Motor neuron (in vitro differentiated cells): ENCODE results near the gene ESYT3. TPM values are rescaled to one million over a fixed set of nuclear protein-coding genes. Genes with fewer than 3 reads are reported as not detected.
"Not testable (repeated sequence)": the region's sequence is repeated elsewhere in the genome, so short reads cannot be mapped to it uniquely, and the experiment has no call there.

Experiments
- ATAC-seq, 8 experiments: fragments of 200-7000 bp; cut with Tn5 transposase; replicated peaks in 6 of 8; 2 replicates each; pipeline ENCODE4 v1.8.0; 2021; ENCODE audit warnings: mild to moderate bottlenecking in 8 of 8, moderate library complexity in 8 of 8
- H3K27ac ChIP-seq, 2 donors: fragments of 250-450 bp; sonication (Bioruptor Pico); 2 replicates each; pipeline ENCODE4 v1.9.0; 2021; ENCODE audit warnings: antibody characterized with exemption in 2 of 2, mild to moderate bottlenecking in 2 of 2, moderate library complexity in 1 of 2
- H3K4me1 ChIP-seq, 2 donors: fragments of 250-450 bp; sonication (Bioruptor Pico); replicated peaks in 1 of 2; 2 replicates each; pipeline ENCODE4 v1.6.1; 2021; ENCODE audit warnings: antibody characterized with exemption in 2 of 2, mild to moderate bottlenecking in 2 of 2, moderate library complexity in 1 of 2
- H3K4me3 ChIP-seq, 5 donors: fragments of 250-450 bp; sonication (Bioruptor Pico); 2 replicates each; pipeline ENCODE4 v1.9.0; 2021; ENCODE audit warnings: antibody characterized with exemption in 5 of 5, mild to moderate bottlenecking in 5 of 5, moderate library complexity in 4 of 5
- WGBS, 10 experiments: fragments of 450-650 bp; shearing (Covaris generic); methylation state at CpG; one replicate each; pipeline ENCODE4 v1.0.0; 2022; 5-methylcytosine and 5-hydroxymethylcytosine counted together
- in situ Hi-C, 9 experiments: fragments of 400-800 bp; cut with MboI; loops; one replicate each; pipeline ENCODE4 v1.15.0; 2021; ENCODE audit warnings: low sequenced_read_pairs in 9 of 9, low pct_unique_long_range_greater_than_20kb in 2 of 9; ENCODE audit not compliant: unreplicated experiment in 9 of 9
- total RNA-seq, 8 experiments: library from RNA; unstranded; fragments of 300-600 nt; gene quantifications; 2 replicates each; pipeline versions ENCODE4 v1.2.3 to v1.2.4, GENCODE V29; 2022

The ESYT3 gene
- total RNA-seq, 8 experiments from 2014 or later: 0.71 to 4.5 (median 1.8) TPM

DNA sequence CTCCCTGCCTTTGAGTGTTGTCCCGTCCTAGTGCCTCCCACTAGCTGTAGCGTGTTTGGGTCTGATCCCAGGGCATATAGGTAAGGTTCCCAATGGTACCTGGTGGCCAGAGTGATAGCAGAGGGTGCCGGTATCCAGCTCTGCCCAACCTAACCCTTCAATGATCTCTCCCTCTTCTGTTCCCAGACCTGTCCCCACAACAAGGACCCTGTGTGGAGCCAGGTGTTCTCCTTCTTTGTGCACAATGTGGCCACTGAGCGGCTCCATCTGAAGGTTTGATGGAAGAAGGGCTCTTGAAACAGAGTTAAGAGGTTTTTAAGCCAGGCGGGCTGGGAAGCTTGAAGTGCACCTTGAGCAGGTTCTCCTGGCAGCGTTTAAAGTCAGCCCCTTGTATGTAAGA, 35.5 kb downstream of the ESYT3 start:
- Histone ChIP-seq H3K27ac (no peak overlapping the region), H3K4me3 (no peak overlapping the region)
- 80 to 100% (median 100%) methylated on average over 1 to 6 of the region's 6 CpGs; no CpG with 5 or more reads in 4 of the 10 experiments for WGBS, 10 experiments

DNA sequence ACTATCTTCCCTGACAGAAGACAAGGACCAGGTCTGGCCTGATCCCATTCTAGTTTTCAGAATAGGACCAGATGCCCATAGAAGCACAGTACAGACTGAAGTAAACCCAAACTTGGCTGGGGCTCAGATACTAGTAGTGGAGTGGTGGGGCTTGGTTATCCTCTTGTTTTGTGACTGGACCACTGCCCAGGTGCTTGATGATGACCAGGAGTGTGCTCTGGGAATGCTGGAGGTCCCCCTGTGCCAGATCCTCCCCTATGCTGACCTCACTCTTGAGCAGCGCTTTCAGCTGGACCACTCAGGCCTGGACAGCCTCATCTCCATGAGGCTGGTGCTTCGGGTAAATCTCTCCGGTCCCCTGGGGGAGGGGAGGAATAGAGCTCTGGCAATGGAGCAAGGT, 36.3 kb downstream of the ESYT3 start:
- H3K4me1 ChIP-seq: peaks cover 0 to 5% of the 10 kb centered on the region in 2 donors
- no peak overlapping the region for H3K27ac ChIP-seq
- no peak overlapping the region for H3K4me3 ChIP-seq
- no peak for ATAC-seq
- 36 to 100% (median 100%) methylated on average over 1 to 3 of the region's 3 CpGs; no CpG with 5 or more reads in 6 of the 10 experiments for WGBS, 10 experiments
- in situ Hi-C loops: loop anchor here in 1 of 9 experiments (25.0 kb wide), 1 partner anchor 442 kb away; no protein-coding TSS in a partner anchor

More for the DNA sequence above, 35.5 kb downstream of the ESYT3 start:
- ATAC-seq: no peak
- H3K4me1 ChIP-seq: peaks cover 0 to 5% of the 10 kb centered on the region in 2 donors
- in situ Hi-C loops: loop anchor here in 1 of 9 experiments (25.0 kb wide), 1 partner anchor 442 kb away; no protein-coding TSS in a partner anchor

GRCh38 chr3:138471481-138471880, 37.1 kb downstream of the ESYT3 start:
- 0 to 100% (median 43%) methylated on average over 1 of the region's 1 CpG; no CpG with 5 or more reads in 3 of the 10 experiments for WGBS, 10 experiments
- Histone ChIP-seq H3K4me1 (peaks cover 0 to 5% of the 10 kb centered on the region in 2 donors), H3K27ac (no peak overlapping the region), H3K4me3 (no peak overlapping the region)
- no peak for ATAC-seq
- in situ Hi-C loops: loop anchor here in 1 of 9 experiments (25.0 kb wide), 1 partner anchor 441 kb away; no protein-coding TSS in a partner anchor

DNA sequence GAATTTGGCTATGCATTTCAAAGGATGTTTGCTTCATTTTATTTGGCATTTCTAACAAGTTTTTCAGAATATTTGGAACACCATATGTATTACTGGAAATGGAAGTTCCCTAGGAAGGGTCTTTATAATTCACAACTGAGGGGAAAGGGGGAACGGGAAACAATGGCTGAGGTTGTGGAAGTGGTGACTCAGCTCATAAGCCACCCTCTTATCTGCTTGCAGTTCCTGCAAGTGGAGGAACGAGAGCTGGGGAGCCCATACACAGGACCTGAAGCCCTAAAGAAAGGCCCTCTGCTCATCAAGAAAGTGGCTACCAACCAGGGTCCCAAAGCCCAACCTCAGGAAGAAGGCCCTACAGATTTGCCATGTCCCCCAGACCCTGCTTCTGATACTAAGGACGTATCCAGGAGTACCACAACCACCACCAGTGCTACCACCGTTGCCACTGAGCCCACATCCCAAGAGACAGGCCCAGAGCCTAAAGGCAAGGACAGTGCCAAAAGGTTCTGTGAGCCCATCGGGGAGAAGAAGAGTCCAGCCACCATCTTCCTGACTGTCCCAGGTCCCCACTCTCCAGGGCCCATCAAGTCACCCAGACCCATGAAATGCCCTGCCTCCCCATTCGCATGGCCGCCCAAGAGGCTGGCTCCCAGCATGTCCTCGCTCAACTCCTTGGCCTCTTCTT, 37.9 kb downstream of the ESYT3 start:
- peaks cover 0 to 5% of the 10 kb centered on the region in 2 donors for H3K4me1 ChIP-seq
- in situ Hi-C loops: loop anchor here in 1 of 9 experiments (25.0 kb wide), 1 partner anchor 440 kb away; no protein-coding TSS in a partner anchor
- H3K4me3 ChIP-seq: no peak overlapping the region
- WGBS, 10 experiments: 29 to 100% (median 93%) methylated on average over 1 to 8 of the region's 8 CpGs; no CpG with 5 or more reads in 1 of the 10 experiments
- no peak overlapping the region for H3K27ac ChIP-seq
- ATAC-seq: no peak

DNA sequence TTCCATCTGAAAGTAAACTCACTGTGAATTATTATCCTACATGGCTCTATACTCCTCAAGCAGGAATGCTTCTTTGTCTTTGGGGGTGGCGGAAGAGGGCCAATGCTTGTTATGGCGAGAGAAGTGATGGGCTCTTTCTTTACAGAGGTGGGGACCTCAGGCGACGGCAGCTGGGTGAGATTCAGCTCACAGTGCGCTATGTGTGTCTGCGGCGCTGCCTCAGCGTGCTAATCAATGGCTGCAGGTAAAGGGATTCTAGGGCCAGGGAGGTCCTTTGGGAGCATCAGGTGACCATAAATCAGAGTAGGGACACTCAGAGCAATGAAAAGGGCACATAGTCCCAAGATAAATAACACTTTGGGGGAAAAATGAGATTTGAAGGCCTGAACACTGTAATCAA, 39.0 kb downstream of the ESYT3 start:
- in situ Hi-C loops: loop anchor here in 1 of 9 experiments (25.0 kb wide), 1 partner anchor 439 kb away; no protein-coding TSS in a partner anchor
- Histone ChIP-seq H3K4me1 (peaks cover 0 to 5% of the 10 kb centered on the region in 2 donors), H3K4me3 (no peak overlapping the region), H3K27ac (no peak overlapping the region)
- WGBS, 10 experiments: 60 to 100% (median 98%) methylated on average over 1 to 7 of the region's 8 CpGs; no CpG with 5 or more reads in 4 of the 10 experiments
- ATAC-seq: peak in 4 of 8 experiments; percentile 13 to 65 (median 24)

DNA sequence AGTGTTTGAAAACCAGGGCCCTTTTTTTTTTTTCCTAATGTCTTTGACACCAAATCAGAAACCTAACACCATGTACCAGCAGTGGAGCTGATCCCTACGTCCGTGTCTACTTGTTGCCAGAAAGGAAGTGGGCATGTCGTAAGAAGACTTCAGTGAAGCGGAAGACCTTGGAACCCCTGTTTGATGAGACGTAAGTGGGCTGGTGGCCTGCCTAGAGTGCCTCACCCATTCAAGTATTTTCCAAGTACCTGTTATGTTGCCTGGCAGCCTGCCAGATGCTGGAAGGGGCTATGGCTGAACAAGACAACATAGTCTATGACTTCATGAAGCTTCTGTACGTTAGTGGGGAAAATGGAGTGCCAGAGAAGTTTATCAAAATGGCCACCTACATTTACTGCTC, 39.7 kb downstream of the ESYT3 start:
- WGBS, 10 experiments: 60 to 100% (median 91%) methylated on average over 1 to 5 of the region's 6 CpGs; no CpG with 5 or more reads in 1 of the 10 experiments
- no peak for ATAC-seq
- no peak overlapping the region for H3K4me3 ChIP-seq
- H3K27ac ChIP-seq: no peak overlapping the region
- peaks cover 0 to 5% of the 10 kb centered on the region in 2 donors for H3K4me1 ChIP-seq
- in situ Hi-C loops: loop anchor here in 1 of 9 experiments (25.0 kb wide), 1 partner anchor 438 kb away; no protein-coding TSS in a partner anchor

DNA sequence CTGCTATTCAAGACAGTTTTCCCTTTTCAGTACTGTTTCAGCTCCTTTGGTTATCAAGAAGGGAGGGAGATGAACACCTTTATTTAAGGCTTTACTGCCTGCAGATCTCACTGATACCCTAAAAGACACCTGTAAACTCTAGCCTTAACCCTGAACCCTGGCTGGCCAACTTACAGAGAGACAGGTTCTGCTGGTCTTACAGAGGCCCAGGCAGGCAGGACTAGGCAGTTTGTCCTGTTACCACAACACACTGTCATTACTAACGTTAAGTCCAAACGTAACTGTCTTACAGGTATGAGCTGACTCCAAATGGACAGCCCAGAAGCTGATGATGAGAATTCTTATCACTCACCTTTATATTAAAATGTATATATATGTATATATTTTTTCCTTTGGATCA, 42.1 kb downstream of the ESYT3 start:
- no peak for ATAC-seq
- Histone ChIP-seq H3K4me3 (no peak overlapping the region), H3K4me1 (peaks cover 0 to 5% of the 10 kb centered on the region in 2 donors), H3K27ac (no peak overlapping the region)
- 80 to 100% (median 100%) methylated on average over 1 to 2 of the region's 2 CpGs; no CpG with 5 or more reads in 5 of the 10 experiments for WGBS, 10 experiments
- in situ Hi-C loops: no loop called here

- in situ Hi-C loops: no loop called here
- Histone ChIP-seq H3K27ac (no peak overlapping the region), H3K4me3 (no peak overlapping the region), H3K4me1 (peaks cover 0 to 5% of the 10 kb centered on the region in 2 donors)
- ATAC-seq: no peak
Observed at GRCh38 chr3:138477120-138477519, 42.7 kb downstream of the ESYT3 start.

GRCh38 chr3:138477801-138478200, 43.4 kb downstream of the ESYT3 start:
- Histone ChIP-seq H3K27ac (no peak overlapping the region), H3K4me3 (no peak overlapping the region), H3K4me1 (peaks cover 0 to 4% of the 10 kb centered on the region in 2 donors)
- in situ Hi-C loops: no loop called here
- ATAC-seq: no peak
- 59 to 100% (median 86%) methylated on average over 1 to 3 of the region's 3 CpGs; no CpG with 5 or more reads in 2 of the 10 experiments for WGBS, 10 experiments

DNA sequence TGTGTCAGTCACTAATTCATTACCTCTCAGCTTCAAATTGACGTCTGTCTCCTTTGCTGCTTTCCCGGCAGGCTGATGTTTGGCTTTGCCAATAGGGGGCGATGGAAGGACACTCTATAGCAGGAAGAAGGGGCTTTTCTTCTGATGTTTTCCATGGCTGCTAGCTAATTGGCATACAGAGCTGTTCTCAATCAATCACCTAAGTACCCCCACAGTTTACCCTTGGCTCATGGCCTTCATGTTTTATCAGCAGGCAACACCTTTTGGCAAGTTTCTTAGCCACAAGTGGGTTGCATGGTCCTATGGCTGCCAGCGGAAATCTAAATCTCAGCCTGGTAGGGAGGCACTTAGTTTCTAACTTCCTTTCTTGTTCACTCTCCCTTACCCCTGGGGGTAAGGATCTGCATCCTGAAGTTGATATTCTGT, 45.0 kb downstream of the ESYT3 start:
- peak in 5 of 8 experiments; percentile 38 to 73 (median 53) for ATAC-seq
- H3K4me3 ChIP-seq: no peak overlapping the region
- no peaks in the 10 kb centered on the region for H3K4me1 ChIP-seq
- 15 to 60% (median 40%) methylated on average over 2 to 4 of the region's 4 CpGs; no CpG with 5 or more reads in 1 of the 10 experiments for WGBS, 10 experiments
- no peak overlapping the region for H3K27ac ChIP-seq
- in situ Hi-C loops: no loop called here

- H3K4me1 ChIP-seq, ATAC-seq, H3K27ac ChIP-seq, in situ Hi-C loops, H3K4me3 ChIP-seq: not testable (repeated sequence)
- 80 to 93% methylated on average over 1 to 3 of the region's 17 CpGs; no CpG with 5 or more reads in 8 of the 10 experiments for WGBS, 10 experiments
Observed at GRCh38 chr3:138484672-138485071, 50.3 kb downstream of the ESYT3 start.

DNA sequence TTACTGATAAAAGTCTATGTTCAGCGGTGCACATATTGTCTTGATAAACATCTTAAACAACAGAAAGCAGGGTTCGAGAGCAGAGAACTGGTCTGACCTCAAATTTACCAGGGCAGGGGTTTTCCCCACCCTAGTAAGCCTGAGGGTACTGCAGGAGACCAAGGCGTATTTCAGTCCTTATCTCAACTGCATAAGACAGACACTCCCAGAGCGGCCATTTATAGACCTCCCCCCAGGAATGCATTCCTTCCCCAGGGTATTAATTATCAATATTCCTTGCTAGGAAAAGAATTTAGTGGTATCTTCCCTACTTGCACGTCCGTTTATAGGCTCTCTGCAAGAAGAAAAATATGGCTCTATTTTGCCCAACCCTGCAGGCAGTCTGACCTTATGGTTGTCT, 52.2 kb downstream of the ESYT3 start:
- H3K4me1 ChIP-seq, in situ Hi-C loops, H3K27ac ChIP-seq, H3K4me3 ChIP-seq, ATAC-seq: not testable (repeated sequence)
- 53 to 100% (median 91%) methylated on average over 1 to 4 of the region's 6 CpGs; no CpG with 5 or more reads in 2 of the 10 experiments for WGBS, 10 experiments

DNA sequence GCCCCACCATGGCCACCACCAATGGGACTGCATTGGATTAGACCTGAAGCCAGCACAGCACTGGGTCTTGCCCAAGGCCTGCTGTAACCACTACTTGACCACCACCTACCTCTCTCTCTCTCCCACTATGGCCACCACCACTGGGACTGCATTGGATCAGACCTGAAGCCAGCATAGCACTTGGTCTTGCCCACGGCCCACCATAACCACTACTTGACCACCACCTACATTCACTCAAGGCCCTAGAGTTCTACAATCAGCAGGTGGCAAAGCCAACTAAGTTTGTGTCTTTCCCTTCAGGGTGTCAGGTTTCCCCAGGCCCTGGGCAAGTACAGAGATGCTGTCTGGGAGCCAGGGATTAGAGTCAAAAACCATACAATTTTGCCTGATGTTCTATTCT, 57.6 kb downstream of the ESYT3 start:
- 100% methylated on average over 1 of the region's 1 CpG; no CpG with 5 or more reads in 9 of the 10 experiments for WGBS, 10 experiments
- H3K4me3 ChIP-seq: no peak overlapping the region
- H3K4me1 ChIP-seq: no peaks in the 10 kb centered on the region
- ATAC-seq: no peak
- in situ Hi-C loops: no loop called here
- no peak overlapping the region for H3K27ac ChIP-seq
